Epithelial cell of proximal tubule (primary cell): ENCODE measurements around the gene RELA. TPM values are rescaled to one million over a fixed set of nuclear protein-coding genes. Genes with fewer than 3 reads are reported as not detected.
"Not testable (repeated sequence)": the region's sequence is repeated elsewhere in the genome, so short reads cannot be mapped to it uniquely, and the experiment has no call there.

Experiments
- DNase-seq: peaks from one replicate; pipeline ENCODE4 v3.0.0-alpha.2; 2011; ENCODE audit warnings: low read depth
- H3K4me3 ChIP-seq: 2 replicates; pipeline ENCODE4 v1.5.1; 2011; ENCODE audit warnings: low read depth, mild to moderate bottlenecking, low read length
- CTCF ChIP-seq: conservative IDR thresholded peaks from 2 replicates; pipeline ENCODE4 v1.5.1; 2012; ENCODE audit warnings: low read depth, mild to moderate bottlenecking, low read length
- total RNA-seq: library from RNA; depleted of rRNA; stranded (reverse); fragments of >200 nt; gene quantifications from 2 replicates; pipeline ENCODE4 v1.2.3, GENCODE V29; 2015

The RELA gene
- total RNA-seq, 1 donor from 2014 or later: 73.0 TPM

GRCh38 chr11:65695459-65696241 lies 32.9 kb upstream of the RELA start:
- TF ChIP-seq CTCF: no peak
- no peak for DNase-seq

GRCh38 chr11:65692367-65692766 lies 29.7 kb upstream of the RELA start:
- TF ChIP-seq CTCF: no peak
- no peak overlapping the region for H3K4me3 ChIP-seq
- no peak for DNase-seq

More at GRCh38 chr11:65695459-65696241, 32.9 kb upstream of the RELA start:
- H3K4me3 ChIP-seq: no peak overlapping the region

GRCh38 chr11:65691847-65692246 lies 29.1 kb upstream of the RELA start:
- not testable (repeated sequence) for DNase-seq

GRCh38 chr11:65685981-65686380 lies 23.3 kb upstream of the RELA start:
- TF ChIP-seq CTCF: no peak

More at GRCh38 chr11:65691847-65692246, 29.1 kb upstream of the RELA start:
- not testable (repeated sequence) for H3K4me3 ChIP-seq

GRCh38 chr11:65683480-65683879 lies 20.8 kb upstream of the RELA start:
- not testable (repeated sequence) for DNase-seq, H3K4me3 ChIP-seq

More at GRCh38 chr11:65685981-65686380, 23.3 kb upstream of the RELA start:
- H3K4me3 ChIP-seq: no peak overlapping the region
- no peak for DNase-seq

- no peak overlapping the region for H3K4me3 ChIP-seq
- no peak for DNase-seq
- TF ChIP-seq CTCF: no peak
These were observed 17.6 kb upstream of the RELA start for GRCh38 chr11:65680192-65680743.

- no peak for DNase-seq
- TF ChIP-seq CTCF: no peak
- no peak overlapping the region for H3K4me3 ChIP-seq
These were observed 10.3 kb upstream of the RELA start for GRCh38 chr11:65672982-65673381.
